CD14-positive monocyte (primary cell): Measurements from ENCODE around the gene DEFB119. TPM values are rescaled to one million over a fixed set of nuclear protein-coding genes. Genes with fewer than 3 reads are reported as not detected.

ENCODE experiments used
- DNase-seq, 3 donors: peaks; one replicate each; pipeline ENCODE4 v3.0.0-alpha.2; 2011 to 2022
- H2AFZ ChIP-seq: 2 replicates; pipeline ENCODE4 v1.6.0; 2012; ENCODE audit warnings: mild to moderate bottlenecking, low read depth, low read length, inconsistent platforms; ENCODE audit not compliant: insufficient read depth, poor library complexity, severe bottlenecking
- H3K27ac ChIP-seq, 2 donors: 1 replicate in 1 of 2; 2 replicates in 1 of 2; pipeline ENCODE4 v1.5.1; 2012 to 2013; ENCODE audit warnings: low read length in 2 of 2, control low read depth in 1 of 2, inconsistent platforms in 1 of 2, low read depth in 1 of 2, mild to moderate bottlenecking in 1 of 2
- H3K27me3 ChIP-seq, 2 donors: one replicate each; pipeline versions ENCODE4 v1.6.0 to v1.6.1; 2011 to 2013; ENCODE audit warnings: low read length in 2 of 2; ENCODE audit not compliant: control insufficient read depth in 2 of 2, insufficient read depth in 2 of 2
- H3K36me3 ChIP-seq, 2 donors: replicated peaks in 1 of 2; 1 replicate in 1 of 2; 2 replicates in 1 of 2; pipeline versions ENCODE4 v1.5.1 to v1.6.1; 2012 to 2013; ENCODE audit warnings: low read length in 2 of 2, control low read depth in 1 of 2, inconsistent platforms in 1 of 2, mild to moderate bottlenecking in 1 of 2; ENCODE audit not compliant: insufficient read depth in 2 of 2, control insufficient read depth in 1 of 2
- H3K4me1 ChIP-seq, 2 donors: 1 replicate in 1 of 2; 2 replicates in 1 of 2; pipeline versions ENCODE4 v1.5.1 to v1.6.1; 2012 to 2013; ENCODE audit warnings: low read length in 2 of 2, control low read depth in 1 of 2, inconsistent platforms in 1 of 2, mild to moderate bottlenecking in 1 of 2, moderate library complexity in 1 of 2; ENCODE audit not compliant: insufficient read depth in 2 of 2, control insufficient read depth in 1 of 2
- H3K4me2 ChIP-seq: replicated peaks from 2 replicates; pipeline ENCODE3; 2012; ENCODE audit warnings: low read length, moderate library complexity, mild to moderate bottlenecking; ENCODE audit not compliant: poor library complexity, severe bottlenecking; ENCODE audit errors: extremely low read depth
- H3K4me3 ChIP-seq, 3 experiments: fragments of 200-600 bp in 1 of 3; sonication (generic) in 1 of 3; replicated peaks in 1 of 3; 1 replicate in 2 of 3; 2 replicates in 1 of 3; pipeline ENCODE4 v1.5.1; 2011 to 2013; ENCODE audit warnings: low read length in 3 of 3, mild to moderate bottlenecking in 3 of 3, control low read depth in 2 of 3, low read depth in 2 of 3, inconsistent platforms in 1 of 3, moderate library complexity in 1 of 3
- H3K79me2 ChIP-seq: 2 replicates; pipeline ENCODE4 v1.6.0; 2012; ENCODE audit warnings: mild to moderate bottlenecking, control low read depth, inconsistent platforms, low read length, moderate library complexity; ENCODE audit not compliant: insufficient read depth
- H3K9ac ChIP-seq: 2 replicates; pipeline ENCODE4 v1.6.0; 2017; ENCODE audit warnings: low read length, mild to moderate bottlenecking; ENCODE audit not compliant: insufficient read depth, poor library complexity, severe bottlenecking
- H3K9me3 ChIP-seq, 2 donors: replicated peaks in 1 of 2; 1 replicate in 1 of 2; 2 replicates in 1 of 2; pipeline versions ENCODE4 v1.5.1 to v1.6.1; 2012 to 2013; ENCODE audit warnings: low read length in 2 of 2, control low read depth in 1 of 2; ENCODE audit not compliant: control insufficient read depth in 1 of 2, insufficient read depth in 1 of 2
- H4K20me1 ChIP-seq: 2 replicates; pipeline ENCODE4 v1.6.0; 2012; ENCODE audit warnings: mild to moderate bottlenecking, low read length, control low read depth, moderate library complexity; ENCODE audit not compliant: insufficient read depth
- H3K27ac Mint-ChIP-seq, 7 donors: one replicate each; pipeline ENCODE4 v1.8.0; 2020; ENCODE audit warnings: mild to moderate bottlenecking in 7 of 7, mixed read lengths in 7 of 7, moderate library complexity in 6 of 7, inconsistent platforms in 2 of 7
- H3K27me3 Mint-ChIP-seq, 3 donors: one replicate each; pipeline ENCODE4 v1.8.0; 2021 to 2022; ENCODE audit warnings: low read depth in 3 of 3, mild to moderate bottlenecking in 3 of 3, mixed read lengths in 3 of 3, moderate library complexity in 3 of 3, inconsistent platforms in 1 of 3
- H3K36me3 Mint-ChIP-seq, 2 donors: one replicate each; pipeline ENCODE4 v1.8.0; 2020; ENCODE audit warnings: mixed read lengths in 2 of 2, inconsistent platforms in 1 of 2, mild to moderate bottlenecking in 1 of 2
- H3K4me1 Mint-ChIP-seq: one replicate; pipeline ENCODE4 v1.8.0; 2020; ENCODE audit warnings: mild to moderate bottlenecking, mixed read lengths
- H3K4me3 Mint-ChIP-seq, 2 donors: one replicate each; pipeline ENCODE4 v1.8.0; 2020; ENCODE audit warnings: mild to moderate bottlenecking in 2 of 2, mixed read lengths in 2 of 2, moderate library complexity in 1 of 2
- H3K9me3 Mint-ChIP-seq, 7 donors: one replicate each; pipeline ENCODE4 v1.8.0; 2020 to 2022; ENCODE audit warnings: mixed read lengths in 7 of 7, mild to moderate bottlenecking in 6 of 7, moderate library complexity in 6 of 7, inconsistent platforms in 2 of 7
- CTCF ChIP-seq: fragments of 200-600 bp; IDR thresholded peaks from one replicate; pipeline ENCODE4 v1.8.0; 2022; ENCODE audit warnings: antibody characterized with exemption, mild to moderate bottlenecking
- WGBS: methylation state at CpG from one replicate; pipeline ENCODE4 v1.1.5; 2013; ENCODE audit warnings: missing lambda C conversion rate; ENCODE audit not compliant: insufficient coverage; 5-methylcytosine and 5-hydroxymethylcytosine counted together
- intact Hi-C, 2 donors: fragments of 100-400 bp; cut with micrococcal nuclease; formaldehyde crosslinking; loops; one replicate each; pipeline versions ENCODE4 v1.15.0 to v1.15.1; 2023
- polyA plus RNA-seq, 3 donors: library from polyadenylated mRNA; depleted of rRNA in 1 of 3; unstranded in 2 of 3; stranded (reverse) in 1 of 3; fragments of 300-500 nt in 2 of 3; fragments of >200 nt in 1 of 3; fragmentation: Illumina TruSeq in 2 of 3; gene quantifications; 1 replicate in 2 of 3; 2 replicates in 1 of 3; pipeline ENCODE4 v1.2.3, GENCODE V29; 2012 to 2021

Gene DEFB119
- polyA plus RNA-seq, 3 donors: not detected

- Mint-ChIP-seq H3K36me3 (no peaks in the 10 kb centered on the region), H3K9me3 (peaks cover 0 to 8% (median 0%) of the 10 kb centered on the region in 7 donors), H3K4me1 (no peaks in the 10 kb centered on the region), H3K4me3 (no peak overlapping the region), H3K27me3 (peaks cover 2 to 5% (median 3%) of the 10 kb centered on the region in 3 donors), H3K27ac (no peak overlapping the region)
- H4K20me1 ChIP-seq: no peaks in the 10 kb centered on the region
- H3K4me2 ChIP-seq: no peak overlapping the region
- H3K79me2 ChIP-seq: no peaks in the 10 kb centered on the region
- no peaks in the 10 kb centered on the region for H3K27me3 ChIP-seq
- H3K9ac ChIP-seq: no peak overlapping the region
- intact Hi-C loops: no loop called here
- no peaks in the 10 kb centered on the region for H3K4me1 ChIP-seq
- no peak for TF ChIP-seq CTCF
- H2AFZ ChIP-seq: no peak overlapping the region
- no peaks in the 10 kb centered on the region for H3K9me3 ChIP-seq
- H3K4me3 ChIP-seq: no peak overlapping the region
- no peaks in the 10 kb centered on the region for H3K36me3 ChIP-seq
- no peak for DNase-seq
- H3K27ac ChIP-seq: no peak overlapping the region
- WGBS: 100% methylated on average over 1 of the region's 7 CpGs
Observed at GRCh38 chr20:31418307-31418706, 27.9 kb upstream of the DEFB119 start.

DNA sequence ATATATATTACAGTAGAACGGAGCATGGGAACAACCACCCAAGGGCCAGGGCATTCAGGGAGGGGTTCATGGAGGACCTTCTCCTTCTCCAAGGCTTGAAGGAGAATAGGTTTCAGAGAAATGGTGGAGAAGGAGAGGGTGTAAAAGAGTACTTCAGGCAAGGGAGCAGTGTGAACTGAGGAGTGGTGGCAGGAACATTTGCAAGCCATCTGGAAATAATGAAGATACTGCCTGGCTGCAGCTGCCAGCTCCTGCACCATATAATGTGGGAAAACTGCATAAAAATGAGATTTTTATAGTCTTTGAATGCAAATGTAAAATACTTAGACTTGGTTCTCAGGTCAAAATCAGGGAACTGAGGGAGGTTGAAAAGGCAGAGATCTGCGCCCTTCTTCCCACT is 25.3 kb upstream of the DEFB119 start:
- WGBS: no CpG with 5 or more reads among the region's 2 CpGs
- H3K4me3 Mint-ChIP-seq: no peak overlapping the region

More for the DNA sequence above, 25.3 kb upstream of the DEFB119 start:
- intact Hi-C loops: no loop called here
- TF ChIP-seq CTCF: no peak
- Histone ChIP-seq H3K4me1 (no peaks in the 10 kb centered on the region), H3K4me2 (no peak overlapping the region), H3K27ac (no peak overlapping the region), H3K9ac (no peak overlapping the region), H3K9me3 (no peaks in the 10 kb centered on the region), H3K27me3 (peaks cover 0 to 2% of the 10 kb centered on the region in 2 donors), H4K20me1 (no peaks in the 10 kb centered on the region), H3K79me2 (no peaks in the 10 kb centered on the region), H2AFZ (no peak overlapping the region), H3K36me3 (no peaks in the 10 kb centered on the region), H3K4me3 (no peak overlapping the region)
- Mint-ChIP-seq H3K27ac (no peak overlapping the region), H3K27me3 (peaks cover 0 to 6% (median 0%) of the 10 kb centered on the region in 3 donors), H3K9me3 (peaks cover 0 to 8% (median 0%) of the 10 kb centered on the region in 7 donors), H3K4me1 (no peaks in the 10 kb centered on the region), H3K36me3 (no peaks in the 10 kb centered on the region)
- DNase-seq: no peak
